Measurements from ENCODE around the gene ANTXR1. TPM values are rescaled to one million over a fixed set of nuclear protein-coding genes. Genes with fewer than 3 reads are reported as not detected.

The ANTXR1 gene
- total and polyA plus RNA-seq, 2 of the 8 experiments (the other 6 are each of a cell fraction or from before 2014, with no cell fraction given): 15.8 to 44.3 TPM

GRCh38 chr2:69030800-69031428, 17.9 kb downstream of the ANTXR1 start:
- Histone ChIP-seq H3K27ac (ENCODE audit: low read depth, low read length) (no peak overlapping the region), H3K56ac (replicated peaks; ENCODE audit: insufficient read length, low read depth, low read length) (no peak overlapping the region), H2BK15ac (ENCODE audit: low read length) (no peak overlapping the region), H3K23ac (ENCODE audit: insufficient read length) (no peak overlapping the region), H4K20me1 (replicated peaks in 1 of 2; ENCODE audit: control insufficient read depth in 1 of 2, insufficient read depth in 2 of 2, low read length in 2 of 2) (peaks cover 0 to 11% of the 10 kb centered on the region in 2 experiments), H3K36me3 (ENCODE audit: control insufficient read depth in 2 of 4, insufficient read depth in 4 of 4, low read length in 3 of 4) (no peaks in the 10 kb centered on the region), H2AFZ (ENCODE audit: low read length) (no peak overlapping the region), H3K14ac (ENCODE audit: insufficient read length) (no peak overlapping the region), H2BK20ac (ENCODE audit: low read length) (no peak overlapping the region), H2BK12ac (ENCODE audit: low read depth, low read length) (no peak overlapping the region), H3K4me1 (replicated peaks in 1 of 4; ENCODE audit: control insufficient read depth in 3 of 4, insufficient read depth in 4 of 4, low read length in 3 of 4) (peaks cover 0 to 4% (median 2%) of the 10 kb centered on the region in 4 experiments; a peak in 2 of 7 replicates), H3K4ac (replicated peaks; ENCODE audit: insufficient read length, low read depth, low read length) (no peak overlapping the region), H4K8ac (ENCODE audit: extremely low read depth, insufficient read depth, low read length) (no peak overlapping the region), H3K9me3 (ENCODE audit: insufficient read depth in 2 of 2, low read depth in 1 of 2, low read length in 1 of 2) (no peaks in the 10 kb centered on the region), H4K5ac (ENCODE audit: insufficient read length, low read depth, low read length) (no peak overlapping the region), H3K4me2 (ENCODE audit: insufficient read depth in 1 of 2, low read depth in 2 of 2, low read length in 2 of 2) (no peak overlapping the region), H3K4me3 (ENCODE audit: extremely low read depth in 1 of 4, insufficient read depth in 2 of 4, low read depth in 3 of 4, low read length in 4 of 4) (no peak overlapping the region), H2BK120ac (replicated peaks; ENCODE audit: low read depth, low read length) (no peak overlapping the region), H3K9ac (replicated peaks in 1 of 4; ENCODE audit: extremely low read depth in 1 of 4, low read depth in 3 of 4, low read length in 3 of 4) (no peak overlapping the region), H4K91ac (replicated peaks; ENCODE audit: insufficient read length, low read length) (no peak overlapping the region), H3K23me2 (ENCODE audit: low read depth, low read length) (0 out of 2 replicates have a peak, but pooled peaks cover 2% of the 10 kb centered on the region), H3K79me2 (ENCODE audit: control insufficient read depth in 1 of 2, insufficient read depth in 2 of 2, low read length in 2 of 2) (peaks cover 0 to 12% of the 10 kb centered on the region in 2 experiments; a peak in 2 of 4 replicates), H2BK5ac (ENCODE audit: low read depth, low read length) (no peak overlapping the region), H3K79me1 (ENCODE audit: low read depth, low read length) (peaks cover 5% of the 10 kb centered on the region; the same call in 1 of the 2 replicates), H2AK5ac (ENCODE audit: low read depth, low read length) (no peak overlapping the region), H3K27me3 (replicated peaks in 1 of 4; ENCODE audit: control insufficient read depth in 3 of 4, extremely low read depth in 1 of 4, insufficient read depth in 3 of 4, low read length in 3 of 4) (no peaks in the 10 kb centered on the region), H3K18ac (ENCODE audit: extremely low read depth, low read length) (no peak overlapping the region)
- FAIRE-seq (no peak), DNase-seq (ENCODE audit: low read depth in 1 of 2, low spot score in 2 of 2) (no peak)
- ChIA-PET POLR2A (ENCODE audit: partially characterized antibody) (interaction anchor here (1.3 kb wide), 1 partner anchor 17 kb away, joined by 3 read pairs; no protein-coding TSS in a partner anchor), CTCF (ENCODE audit: partially characterized antibody) (interaction anchor here (1.0 to 3.5 kb wide), 2 partner anchors 8 to 275 kb away, joined by 3 to 9 read pairs; no protein-coding TSS in a partner anchor)
- no peak for TF ChIP-seq JUN (IDR thresholded peaks at IDR 0.05; ENCODE audit: low read depth, low read length)
- TF ChIP-seq RAD21 (IDR thresholded peaks at IDR 0.05 in 1 of 2, conservative IDR thresholded peaks at IDR 0.05 in 1 of 2; ENCODE audit: low read depth in 2 of 2, low read length in 2 of 2): no peak
- no peak for TF ChIP-seq POLR2A (IDR thresholded peaks at IDR 0.05; ENCODE audit: control extremely low read depth in 1 of 2, low read depth in 2 of 2, low read length in 2 of 2)
- no peak for TF ChIP-seq CREB1 (IDR thresholded peaks at IDR 0.05)
- TF ChIP-seq HDAC2 (IDR thresholded peaks at IDR 0.05; ENCODE audit: borderline replicate concordance in 1 of 2, low read depth in 2 of 2, low read length in 2 of 2): no peak
- TF ChIP-seq FOSL1 (IDR thresholded peaks at IDR 0.05; ENCODE audit: insufficient read depth, low read depth, low read length): no peak
- no peak for TF ChIP-seq NANOG (IDR thresholded peaks at IDR 0.05; ENCODE audit: insufficient read depth, low read depth, low read length, poor library complexity, severe bottlenecking)
- no peak for TF ChIP-seq E2F6 (IDR thresholded peaks at IDR 0.05)
- WGBS, 2 experiments (ENCODE audit: extremely low coverage in 1 of 2, insufficient coverage in 1 of 2, insufficient read length in 1 of 2, insufficient replicate concordance in 2 of 2, low coverage in 1 of 2, low lambda C conversion rate in 2 of 2, missing lambda C conversion rate in 1 of 2): 84% methylated on average over 6 of the region's 6 CpGs; no CpG with 5 or more reads in 1 of the 2 experiments

Data from H1 (cell line).